Keratinocyte (primary cell): ENCODE data around the gene KDM5C. TPM values are rescaled to one million over a fixed set of nuclear protein-coding genes. Genes with fewer than 3 reads are reported as not detected.

ENCODE experiments used
- DNase-seq: peaks from one replicate; pipeline ENCODE4 v3.0.0-alpha.2; 2011; ENCODE audit warnings: low read depth, missing footprints, low spot score
- FAIRE-seq: peaks from 2 replicates; lab custom pipeline; 2011; peaks lifted over from hg19 to GRCh38; lab: Jason Lieb, UNC
- H2AFZ ChIP-seq: 2 replicates; pipeline ENCODE4 v1.6.0; 2012; ENCODE audit warnings: low read length, control low read depth, inconsistent platforms; ENCODE audit not compliant: control insufficient read depth
- H3K27ac ChIP-seq: 2 replicates; pipeline ENCODE4 v1.5.1; 2011; ENCODE audit warnings: low read length; ENCODE audit not compliant: control insufficient read depth, insufficient read depth
- H3K27me3 ChIP-seq: 3 replicates; pipeline ENCODE4 v1.6.0; 2011; ENCODE audit warnings: low read length; ENCODE audit not compliant: control insufficient read depth, insufficient read depth; ENCODE audit errors: extremely low read depth
- H3K36me3 ChIP-seq, 2 experiments: 2 replicates in 1 of 2; 3 replicates in 1 of 2; pipeline ENCODE4 v1.5.1; 2011; ENCODE audit warnings: low read length in 2 of 2, mild to moderate bottlenecking in 1 of 2; ENCODE audit not compliant: control insufficient read depth in 2 of 2, insufficient read depth in 2 of 2; ENCODE audit errors: extremely low read depth in 1 of 2
- H3K4me1 ChIP-seq: 3 replicates; pipeline ENCODE4 v1.5.1; 2011; ENCODE audit warnings: low read length; ENCODE audit not compliant: control insufficient read depth, insufficient read depth; ENCODE audit errors: extremely low read depth
- H3K4me2 ChIP-seq: 3 replicates; pipeline ENCODE4 v1.6.0; 2011; ENCODE audit warnings: low read depth, low read length; ENCODE audit not compliant: control insufficient read depth, insufficient read depth; ENCODE audit errors: extremely low read depth
- H3K4me3 ChIP-seq, 3 experiments: fragments of 200-600 bp in 1 of 3; sonication (generic) in 1 of 3; 2 replicates in 2 of 3; 3 replicates in 1 of 3; pipeline ENCODE4 v1.5.1; 2011 to 2016; ENCODE audit warnings: low read length in 3 of 3, mild to moderate bottlenecking in 3 of 3, control low read depth in 2 of 3, inconsistent platforms in 1 of 3, low read depth in 1 of 3, mixed read lengths in 1 of 3, mixed run types in 1 of 3, moderate library complexity in 1 of 3; ENCODE audit not compliant: control insufficient read depth in 2 of 3, insufficient read depth in 2 of 3; ENCODE audit errors: extremely low read depth in 1 of 3
- H3K79me2 ChIP-seq: 2 replicates; pipeline ENCODE4 v1.6.0; 2012; ENCODE audit warnings: low read length; ENCODE audit not compliant: control insufficient read depth, insufficient read depth
- H3K9ac ChIP-seq: 3 replicates; pipeline ENCODE4 v1.6.0; 2011; ENCODE audit warnings: low read length; ENCODE audit not compliant: control insufficient read depth, insufficient read depth; ENCODE audit errors: extremely low read depth
- H3K9me1 ChIP-seq: 3 replicates; pipeline ENCODE4 v1.6.0; 2011; ENCODE audit warnings: low read length; ENCODE audit not compliant: control insufficient read depth, insufficient read depth; ENCODE audit errors: extremely low read depth
- H3K9me3 ChIP-seq: 2 replicates; pipeline ENCODE4 v1.5.1; 2012; ENCODE audit warnings: low read depth, low read length; ENCODE audit not compliant: control insufficient read depth
- H4K20me1 ChIP-seq: 3 replicates; pipeline ENCODE4 v1.6.0; 2011; ENCODE audit warnings: low read length; ENCODE audit not compliant: control insufficient read depth, insufficient read depth; ENCODE audit errors: extremely low read depth
- CTCF ChIP-seq, 3 experiments: IDR thresholded peaks in 1 of 3; conservative IDR thresholded peaks in 1 of 3; optimal IDR thresholded peaks in 1 of 3; 2 replicates in 2 of 3; 3 replicates in 1 of 3; pipeline versions ENCODE3 to v1.5.1; 2011; ENCODE audit warnings: low read length in 3 of 3, mild to moderate bottlenecking in 3 of 3, moderate library complexity in 2 of 3, control low read depth in 1 of 3, inconsistent platforms in 1 of 3; ENCODE audit not compliant: insufficient read depth in 2 of 3; ENCODE audit errors: extremely low read depth in 1 of 3
- EZH2 ChIP-seq: IDR thresholded peaks from one replicate; pipeline ENCODE4 v1.6.1; 2012; ENCODE audit warnings: inconsistent platforms, mild to moderate bottlenecking, low read length, moderate library complexity
- dilution Hi-C: fragments of 300-500 bp; cut with MboI; formaldehyde crosslinking; loops from one replicate; pipeline ENCODE4 v1.7.0; 2020; ENCODE audit warnings: low sequenced_read_pairs; ENCODE audit not compliant: extremely low pct_ligation_motif_present
- polyA plus RNA-seq, 5 experiments: library from polyadenylated mRNA; depleted of rRNA in 3 of 5; stranded (reverse) in 3 of 5; stranded (forward) in 1 of 5; unstranded in 1 of 5; fragments of >200 nt; gene quantifications; 1 replicate in 1 of 5; 2 replicates in 3 of 5; 3 replicates in 1 of 5; pipeline versions ENCODE4 v1.2.1 to v1.2.3, GENCODE V29; 2011 to 2012; ENCODE audit warnings: missing spikeins in 2 of 5, low read depth in 1 of 5, low replicate concordance in 1 of 5

The KDM5C gene
- polyA plus RNA-seq, 1 donor (not counting 4 experiments of a cell fraction or from before 2014, with no cell fraction given), result 46.0 TPM

GRCh38 chrX:53255738-53256191 is 30.8 kb upstream of the KDM5C start:
- no peak for TF ChIP-seq EZH2
- no peak for TF ChIP-seq CTCF (optimal IDR thresholded peaks at IDR 0.05 in 1 of 3, IDR thresholded peaks at IDR 0.05 in 1 of 3, conservative IDR thresholded peaks at IDR 0.05 in 1 of 3; ENCODE audit: extremely low read depth in 1 of 3, insufficient read depth in 2 of 3, low read length in 3 of 3)
- Histone ChIP-seq H3K9me1 (no peaks in the 10 kb centered on the region), H3K9ac (no peak overlapping the region), H3K79me2 (no peaks in the 10 kb centered on the region), H3K4me1 (no peaks in the 10 kb centered on the region), H3K27ac (no peak overlapping the region), H3K9me3 (no peaks in the 10 kb centered on the region), H2AFZ (no peak overlapping the region), H3K4me3 (no peak overlapping the region), H3K4me2 (no peak overlapping the region), H4K20me1 (no peaks in the 10 kb centered on the region), H3K36me3 (no peaks in the 10 kb centered on the region), H3K27me3 (peaks cover 8% of the 10 kb centered on the region)
- FAIRE-seq (no peak), DNase-seq (no peak)
- dilution Hi-C loops, result no loop called here

GRCh38 chrX:53254570-53255461 is 29.8 kb upstream of the KDM5C start:
- Histone ChIP-seq H3K36me3 (no peaks in the 10 kb centered on the region), H3K9ac (no peak overlapping the region), H3K27ac (no peak overlapping the region), H3K4me1 (no peaks in the 10 kb centered on the region), H3K4me3 (no peak overlapping the region), H3K9me3 (no peaks in the 10 kb centered on the region), H3K9me1 (no peaks in the 10 kb centered on the region), H3K79me2 (no peaks in the 10 kb centered on the region), H2AFZ (no peak overlapping the region), H3K4me2 (no peak overlapping the region), H4K20me1 (no peaks in the 10 kb centered on the region), H3K27me3 (peaks cover 4% of the 10 kb centered on the region)
- TF ChIP-seq EZH2 (no peak), CTCF (optimal IDR thresholded peaks at IDR 0.05 in 1 of 3, IDR thresholded peaks at IDR 0.05 in 1 of 3, conservative IDR thresholded peaks at IDR 0.05 in 1 of 3; ENCODE audit: extremely low read depth in 1 of 3, insufficient read depth in 2 of 3, low read length in 3 of 3) (no peak)
- no peak for DNase-seq
- dilution Hi-C loops, result no loop called here
- no peak for FAIRE-seq
